ENCODE measurements around the gene BCL3. TPM values are rescaled to one million over a fixed set of nuclear protein-coding genes. Genes with fewer than 3 reads are reported as not detected.
A peak's percentile ranks its signal among the peaks of the same experiment; 100 is the strongest.

Gene BCL3
- total RNA-seq, 1 donor: 13.4 TPM

DNA sequence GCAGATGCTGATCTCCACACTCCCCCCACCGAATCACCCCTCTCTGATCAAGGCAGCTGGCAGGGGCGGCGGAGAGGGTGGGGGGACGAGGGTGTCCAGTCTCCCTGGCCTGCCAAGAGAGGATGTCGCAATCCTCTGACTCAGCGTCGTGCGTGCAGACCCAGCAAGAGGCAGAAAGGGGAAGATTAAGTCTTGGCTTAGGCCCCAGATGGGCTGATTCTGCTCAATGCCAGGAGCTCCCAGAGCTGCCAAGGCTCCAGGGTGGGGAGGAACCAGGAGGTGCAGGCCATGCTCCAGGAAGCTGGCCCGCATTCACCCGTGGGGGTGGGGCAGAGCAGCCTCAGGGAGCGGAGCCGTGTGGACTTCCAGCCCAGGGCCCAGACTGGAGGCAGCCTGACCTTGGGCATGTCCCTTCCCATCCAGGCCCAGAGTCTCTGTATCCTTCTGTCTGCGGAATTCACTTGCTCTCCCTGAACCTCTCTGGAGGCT, 6.6 kb upstream of the BCL3 start:
- H3K4me3 ChIP-seq (ENCODE audit: low read depth, low read length): no peak overlapping the region
- peak; percentile 100 for DNase-seq (ENCODE audit: low read depth)
- TF ChIP-seq, protein P1, sequence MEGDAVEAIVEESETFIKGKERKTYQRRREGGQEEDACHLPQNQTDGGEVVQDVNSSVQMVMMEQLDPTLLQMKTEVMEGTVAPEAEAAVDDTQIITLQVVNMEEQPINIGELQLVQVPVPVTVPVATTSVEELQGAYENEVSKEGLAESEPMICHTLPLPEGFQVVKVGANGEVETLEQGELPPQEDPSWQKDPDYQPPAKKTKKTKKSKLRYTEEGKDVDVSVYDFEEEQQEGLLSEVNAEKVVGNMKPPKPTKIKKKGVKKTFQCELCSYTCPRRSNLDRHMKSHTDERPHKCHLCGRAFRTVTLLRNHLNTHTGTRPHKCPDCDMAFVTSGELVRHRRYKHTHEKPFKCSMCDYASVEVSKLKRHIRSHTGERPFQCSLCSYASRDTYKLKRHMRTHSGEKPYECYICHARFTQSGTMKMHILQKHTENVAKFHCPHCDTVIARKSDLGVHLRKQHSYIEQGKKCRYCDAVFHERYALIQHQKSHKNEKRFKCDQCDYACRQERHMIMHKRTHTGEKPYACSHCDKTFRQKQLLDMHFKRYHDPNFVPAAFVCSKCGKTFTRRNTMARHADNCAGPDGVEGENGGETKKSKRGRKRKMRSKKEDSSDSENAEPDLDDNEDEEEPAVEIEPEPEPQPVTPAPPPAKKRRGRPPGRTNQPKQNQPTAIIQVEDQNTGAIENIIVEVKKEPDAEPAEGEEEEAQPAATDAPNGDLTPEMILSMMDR (IDR thresholded peaks at IDR 0.05; ENCODE audit: insufficient read depth, low read length): no peak

DNA sequence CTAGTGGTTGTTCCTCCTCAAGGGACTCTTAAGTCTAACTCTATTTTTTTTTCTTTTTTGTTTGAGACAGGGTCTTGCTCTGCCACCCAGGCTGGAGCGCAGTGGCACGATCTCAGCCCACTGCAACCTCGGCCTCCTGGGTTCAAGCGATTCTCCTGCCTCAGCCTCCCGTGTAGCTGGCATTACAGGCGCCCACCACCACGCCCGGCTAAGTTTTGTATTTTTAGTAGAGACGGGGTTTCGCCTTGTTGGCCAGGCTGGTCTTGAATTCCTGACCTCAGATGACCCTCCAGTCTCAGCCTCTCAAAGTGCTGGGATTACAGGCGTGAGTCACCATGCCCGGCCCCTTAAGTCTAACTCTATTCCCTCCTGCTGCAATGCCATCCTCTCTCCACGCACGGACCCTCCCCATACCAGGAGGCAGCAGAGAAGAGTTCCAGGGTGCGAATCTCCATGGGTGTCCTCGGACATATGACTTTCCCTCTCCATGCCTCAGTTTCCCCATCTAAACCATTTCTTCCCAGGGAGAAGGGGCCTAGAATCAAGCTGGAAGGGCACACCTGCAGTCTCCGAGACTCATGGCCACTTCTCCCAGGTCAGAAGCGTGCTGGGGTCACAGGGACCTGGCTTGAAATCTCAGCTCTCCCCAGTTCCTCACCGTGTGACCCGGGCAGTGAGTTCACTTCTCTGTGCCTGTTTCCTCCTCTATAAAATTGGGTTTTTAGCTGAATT, 6.0 kb upstream of the BCL3 start:
- TF ChIP-seq, protein P1 (IDR thresholded peaks at IDR 0.05; ENCODE audit: insufficient read depth, low read length): no peak
- DNase-seq (ENCODE audit: low read depth): peak; percentile 66
- no peak overlapping the region for H3K4me3 ChIP-seq (ENCODE audit: low read depth, low read length)

DNA sequence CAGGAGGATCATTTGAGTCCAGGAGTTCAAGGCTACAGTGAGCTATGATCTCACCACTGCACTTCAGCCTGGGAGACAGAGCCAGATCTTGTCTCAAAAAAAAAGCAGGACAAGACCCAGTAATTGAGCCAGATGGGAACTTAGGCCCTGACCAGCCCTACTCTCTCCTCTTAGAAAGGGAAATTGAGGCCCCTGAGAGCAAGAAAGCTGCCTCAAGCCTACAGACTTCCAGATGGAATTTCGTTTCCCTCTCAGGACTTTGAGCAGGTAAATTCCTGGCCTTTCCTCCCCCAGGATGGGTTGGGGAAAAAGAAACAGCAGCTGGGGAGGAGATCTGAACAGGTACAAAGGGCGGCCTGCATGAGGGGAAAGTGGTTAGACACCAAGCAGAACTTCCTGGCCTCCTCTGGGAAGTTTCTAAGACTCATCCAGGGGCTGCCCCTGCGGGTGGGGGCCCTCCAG, 3.6 kb upstream of the BCL3 start:
- TF ChIP-seq, protein P1 (IDR thresholded peaks at IDR 0.05; ENCODE audit: insufficient read depth, low read length): no peak
- no peak overlapping the region for H3K4me3 ChIP-seq (ENCODE audit: low read depth, low read length)
- peak; percentile 61 for DNase-seq (ENCODE audit: low read depth)

DNA sequence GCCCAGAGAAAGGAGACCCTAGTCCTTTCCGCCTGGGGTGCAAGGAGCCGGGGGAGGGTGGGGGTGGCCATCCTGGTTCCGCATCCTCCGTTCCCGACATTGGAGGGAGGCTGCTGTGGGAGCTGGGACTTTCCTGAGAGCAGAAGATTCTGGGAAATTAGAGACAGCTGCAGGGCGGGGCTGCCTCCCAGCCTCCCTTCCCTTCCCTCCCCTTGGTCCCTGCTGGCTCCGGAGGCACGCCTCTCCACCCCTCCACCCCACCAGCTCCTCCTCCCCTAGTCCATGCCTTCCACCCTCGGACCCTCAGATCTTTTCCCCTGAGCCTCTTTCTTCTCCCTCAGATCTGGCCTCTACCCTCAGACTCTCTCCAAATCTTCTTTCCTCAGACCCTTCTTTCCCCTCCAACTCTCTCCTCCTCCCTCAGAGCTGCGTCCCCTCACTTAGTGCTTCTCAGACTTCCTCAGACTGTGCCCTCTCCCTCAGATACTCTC, 3.1 kb upstream of the BCL3 start:
- DNase-seq (ENCODE audit: low read depth): peak; percentile 91
- H3K4me3 ChIP-seq (ENCODE audit: low read depth, low read length): no peak overlapping the region
- TF ChIP-seq, protein P1 (IDR thresholded peaks at IDR 0.05; ENCODE audit: insufficient read depth, low read length): no peak

DNA sequence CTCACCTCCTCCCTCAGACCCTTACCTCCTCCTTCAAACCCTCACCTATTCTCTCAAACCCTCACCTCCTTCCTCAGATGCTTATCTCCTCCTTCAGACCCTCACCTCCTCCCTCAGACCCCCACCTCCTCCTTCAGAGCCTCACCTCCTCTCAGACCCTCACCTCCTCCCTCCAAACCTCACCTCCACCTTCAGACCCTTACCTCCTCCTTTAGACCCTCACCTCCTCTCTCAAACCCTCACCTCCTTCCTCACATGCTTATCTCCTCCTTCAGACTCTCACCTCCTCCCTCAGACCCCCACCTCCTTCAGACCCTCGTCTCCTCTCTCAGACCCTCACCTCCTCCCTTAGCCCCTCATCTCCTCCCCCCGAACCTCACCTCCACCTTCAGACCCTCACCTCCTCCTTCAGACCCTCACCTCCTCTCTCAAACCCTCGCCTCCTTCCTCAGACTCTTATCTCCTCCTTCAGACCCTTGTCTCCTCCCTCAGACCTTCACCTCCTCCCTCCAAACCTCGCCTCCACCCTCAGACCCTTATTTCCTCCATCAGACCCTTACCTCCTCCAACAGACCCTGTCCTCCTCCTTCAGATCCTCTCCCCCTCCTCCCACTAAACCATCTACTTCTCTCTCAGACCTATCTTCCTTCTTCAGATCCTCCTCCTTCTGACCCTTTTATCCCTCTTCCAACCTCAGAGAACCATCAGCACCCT, 2.5 kb upstream of the BCL3 start:
- H3K4me3 ChIP-seq (ENCODE audit: low read depth, low read length): no peak overlapping the region
- TF ChIP-seq, protein P1 (IDR thresholded peaks at IDR 0.05; ENCODE audit: insufficient read depth, low read length): no peak

DNA sequence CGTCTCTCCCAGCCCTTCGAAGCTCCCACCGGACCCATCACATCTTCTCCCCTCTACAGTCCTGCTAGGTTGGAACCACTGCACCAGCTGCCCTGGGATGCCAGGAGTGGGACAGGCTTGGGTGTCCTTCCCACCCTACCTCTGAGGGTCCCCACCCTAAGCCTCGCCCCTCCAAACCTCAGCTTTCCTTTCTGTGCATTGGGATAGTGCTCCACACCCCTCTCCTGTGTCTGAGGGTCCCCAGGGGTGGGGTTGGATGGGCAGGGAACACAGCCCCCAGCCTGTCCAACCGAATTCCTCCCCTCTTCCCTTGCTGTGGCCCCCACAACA, 1.9 kb upstream of the BCL3 start:
- DNase-seq (ENCODE audit: low read depth): no peak
- no peak overlapping the region for H3K4me3 ChIP-seq (ENCODE audit: low read depth, low read length)
- TF ChIP-seq, protein P1 (IDR thresholded peaks at IDR 0.05; ENCODE audit: insufficient read depth, low read length): no peak

More for the DNA sequence above, 2.5 kb upstream of the BCL3 start:
- no peak for DNase-seq (ENCODE audit: low read depth)
